ENCODE results near the gene ODF2L. TPM values are rescaled to one million over a fixed set of nuclear protein-coding genes. Genes with fewer than 3 reads are reported as not detected.

ODF2L gene
- total and polyA plus RNA-seq, 9 of the 15 experiments (the other 6 are each of a cell fraction or from before 2014, with no cell fraction given): 2.2 to 6.0 (median 4.7) TPM

DNA sequence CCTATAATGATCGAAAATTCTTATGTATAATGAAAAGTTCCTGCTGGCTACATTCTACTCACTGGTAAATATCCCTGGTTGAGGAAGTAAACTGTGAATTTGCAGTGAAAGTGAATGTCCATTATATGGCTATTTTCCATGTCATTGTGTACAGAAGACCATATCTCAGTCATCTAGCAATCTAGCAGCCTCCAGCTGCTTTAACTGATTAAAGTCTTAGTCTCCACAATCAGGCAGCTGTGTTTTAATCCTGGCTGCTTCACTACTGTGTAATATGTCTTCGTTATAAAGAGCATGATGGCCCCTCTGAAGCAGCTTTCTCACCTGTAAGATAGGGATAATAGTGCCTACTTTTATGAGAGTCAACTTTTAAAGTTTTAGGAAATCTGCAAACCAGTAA lies 39.2 kb upstream of the ODF2L start (continued):
- no peak for TF ChIP-seq KAT7 (CRISPR knock-in tag; IDR thresholded peaks at IDR 0.05; ENCODE audit: borderline replicate concordance)
- TF ChIP-seq PHTF2 (CRISPR knock-in tag; IDR thresholded peaks at IDR 0.05): no peak
- TF ChIP-seq LARP7 (IDR thresholded peaks at IDR 0.05): no peak
- no peak for TF ChIP-seq ARID2 (IDR thresholded peaks at IDR 0.05)
- peak; percentile 80 for TF ChIP-seq TAL1 (IDR thresholded peaks at IDR 0.05)
- TF ChIP-seq POLR2H (tag; IDR thresholded peaks at IDR 0.05; ENCODE audit: low read depth): no peak
- TF ChIP-seq, protein P1, sequence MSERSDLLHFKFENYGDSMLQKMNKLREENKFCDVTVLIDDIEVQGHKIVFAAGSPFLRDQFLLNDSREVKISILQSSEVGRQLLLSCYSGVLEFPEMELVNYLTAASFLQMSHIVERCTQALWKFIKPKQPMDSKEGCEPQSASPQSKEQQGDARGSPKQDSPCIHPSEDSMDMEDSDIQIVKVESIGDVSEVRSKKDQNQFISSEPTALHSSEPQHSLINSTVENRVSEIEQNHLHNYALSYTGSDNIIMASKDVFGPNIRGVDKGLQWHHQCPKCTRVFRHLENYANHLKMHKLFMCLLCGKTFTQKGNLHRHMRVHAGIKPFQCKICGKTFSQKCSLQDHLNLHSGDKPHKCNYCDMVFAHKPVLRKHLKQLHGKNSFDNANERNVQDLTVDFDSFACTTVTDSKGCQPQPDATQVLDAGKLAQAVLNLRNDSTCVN (CRISPR knock-in tag; IDR thresholded peaks at IDR 0.05): no peak
- peak; percentile 87 for TF ChIP-seq ARID1B (IDR thresholded peaks at IDR 0.05)
- TF ChIP-seq RHOXF2B (CRISPR knock-in tag; conservative IDR thresholded peaks at IDR 0.05): no peak
- TF ChIP-seq CBFB (CRISPR knock-in tag; IDR thresholded peaks at IDR 0.05): no peak
- no peak for TF ChIP-seq NR2F6 (CRISPR knock-in tag; IDR thresholded peaks at IDR 0.05)
- TF ChIP-seq, protein P2, sequence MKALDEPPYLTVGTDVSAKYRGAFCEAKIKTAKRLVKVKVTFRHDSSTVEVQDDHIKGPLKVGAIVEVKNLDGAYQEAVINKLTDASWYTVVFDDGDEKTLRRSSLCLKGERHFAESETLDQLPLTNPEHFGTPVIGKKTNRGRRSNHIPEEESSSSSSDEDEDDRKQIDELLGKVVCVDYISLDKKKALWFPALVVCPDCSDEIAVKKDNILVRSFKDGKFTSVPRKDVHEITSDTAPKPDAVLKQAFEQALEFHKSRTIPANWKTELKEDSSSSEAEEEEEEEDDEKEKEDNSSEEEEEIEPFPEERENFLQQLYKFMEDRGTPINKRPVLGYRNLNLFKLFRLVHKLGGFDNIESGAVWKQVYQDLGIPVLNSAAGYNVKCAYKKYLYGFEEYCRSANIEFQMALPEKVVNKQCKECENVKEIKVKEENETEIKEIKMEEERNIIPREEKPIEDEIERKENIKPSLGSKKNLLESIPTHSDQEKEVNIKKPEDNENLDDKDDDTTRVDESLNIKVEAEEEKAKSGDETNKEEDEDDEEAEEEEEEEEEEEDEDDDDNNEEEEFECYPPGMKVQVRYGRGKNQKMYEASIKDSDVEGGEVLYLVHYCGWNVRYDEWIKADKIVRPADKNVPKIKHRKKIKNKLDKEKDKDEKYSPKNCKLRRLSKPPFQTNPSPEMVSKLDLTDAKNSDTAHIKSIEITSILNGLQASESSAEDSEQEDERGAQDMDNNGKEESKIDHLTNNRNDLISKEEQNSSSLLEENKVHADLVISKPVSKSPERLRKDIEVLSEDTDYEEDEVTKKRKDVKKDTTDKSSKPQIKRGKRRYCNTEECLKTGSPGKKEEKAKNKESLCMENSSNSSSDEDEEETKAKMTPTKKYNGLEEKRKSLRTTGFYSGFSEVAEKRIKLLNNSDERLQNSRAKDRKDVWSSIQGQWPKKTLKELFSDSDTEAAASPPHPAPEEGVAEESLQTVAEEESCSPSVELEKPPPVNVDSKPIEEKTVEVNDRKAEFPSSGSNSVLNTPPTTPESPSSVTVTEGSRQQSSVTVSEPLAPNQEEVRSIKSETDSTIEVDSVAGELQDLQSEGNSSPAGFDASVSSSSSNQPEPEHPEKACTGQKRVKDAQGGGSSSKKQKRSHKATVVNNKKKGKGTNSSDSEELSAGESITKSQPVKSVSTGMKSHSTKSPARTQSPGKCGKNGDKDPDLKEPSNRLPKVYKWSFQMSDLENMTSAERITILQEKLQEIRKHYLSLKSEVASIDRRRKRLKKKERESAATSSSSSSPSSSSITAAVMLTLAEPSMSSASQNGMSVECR (CRISPR knock-in tag; IDR thresholded peaks at IDR 0.05): no peak
- TF ChIP-seq DPF2 (IDR thresholded peaks at IDR 0.05): peak; percentile 57; the same call in 1 of the 2 replicates
- no peak for TF ChIP-seq C11orf30 (IDR thresholded peaks at IDR 0.05; ENCODE audit: low read depth)
- no peak for TF ChIP-seq SP2 (IDR thresholded peaks at IDR 0.05; ENCODE audit: extremely low read depth, low read depth, low read length, poor library complexity, severe bottlenecking)
- no peak for TF ChIP-seq SMAD4 (CRISPR knock-in tag; conservative IDR thresholded peaks at IDR 0.05)
- TF ChIP-seq ELF1 (tag; IDR thresholded peaks at IDR 0.05): 0 out of 2 replicates have a peak, but pooled peaks have one; percentile 35
- TF ChIP-seq FOXJ2 (tag; IDR thresholded peaks at IDR 0.05): peak; percentile 57; the same call in 1 of the 2 replicates
- no peak for TF ChIP-seq NFIX (CRISPR knock-in tag; IDR thresholded peaks at IDR 0.05; ENCODE audit: low read depth)
- no peak for TF ChIP-seq PRMT5 (CRISPR knock-in tag; IDR thresholded peaks at IDR 0.05)
- no peak for TF ChIP-seq SAFB2 (IDR thresholded peaks at IDR 0.05; ENCODE audit: borderline replicate concordance, low read depth, low read length, severe bottlenecking)
- no peak for TF ChIP-seq WHSC1 (IDR thresholded peaks at IDR 0.05; ENCODE audit: low read length)
- no peak for TF ChIP-seq SRSF7 (optimal IDR thresholded peaks at IDR 0.05; ENCODE audit: low read depth, low read length)
- no peak for TF ChIP-seq POLR3A (IDR thresholded peaks at IDR 0.05; ENCODE audit: borderline replicate concordance, extremely low read depth, insufficient read depth, insufficient read length)
- no peak for TF ChIP-seq CREB3 (tag; conservative IDR thresholded peaks at IDR 0.05; ENCODE audit: low read depth)
